Naive B cell (primary cell): ENCODE results near the gene KDM4C. TPM values are rescaled to one million over a fixed set of nuclear protein-coding genes. Genes with fewer than 3 reads are reported as not detected.

Experiments used
- ATAC-seq, 2 donors: fragments of 150-1000 bp; cut with Tn5 transposase; 2 replicates each; pipeline ENCODE4 v1.10.0; 2021; ENCODE audit warnings: low read depth in 2 of 2, mild to moderate bottlenecking in 2 of 2, moderate library complexity in 2 of 2
- DNase-seq: peaks from one replicate; pipeline ENCODE4 v3.0.0; 2022
- H3K27ac Mint-ChIP-seq, 6 donors: one replicate each; pipeline ENCODE4 v1.8.0; 2020 to 2022; ENCODE audit warnings: mild to moderate bottlenecking in 6 of 6, mixed read lengths in 6 of 6, moderate library complexity in 5 of 6, inconsistent platforms in 2 of 6
- H3K27me3 Mint-ChIP-seq, 3 donors: one replicate each; pipeline ENCODE4 v1.8.0; 2021 to 2022; ENCODE audit warnings: mixed read lengths in 3 of 3, mild to moderate bottlenecking in 1 of 3
- H3K36me3 Mint-ChIP-seq, 2 donors: one replicate each; pipeline ENCODE4 v1.8.0; 2020 to 2022; ENCODE audit warnings: mixed read lengths in 2 of 2, inconsistent platforms in 1 of 2, mild to moderate bottlenecking in 1 of 2
- H3K4me1 Mint-ChIP-seq, 3 donors: one replicate each; pipeline ENCODE4 v1.8.0; 2020 to 2022; ENCODE audit warnings: mixed read lengths in 3 of 3, inconsistent platforms in 1 of 3, mild to moderate bottlenecking in 1 of 3, moderate library complexity in 1 of 3
- H3K4me3 Mint-ChIP-seq, 8 donors: one replicate each; pipeline ENCODE4 v1.8.0; 2020 to 2022; ENCODE audit warnings: mild to moderate bottlenecking in 8 of 8, mixed read lengths in 8 of 8, moderate library complexity in 8 of 8, inconsistent platforms in 2 of 8
- H3K9me3 Mint-ChIP-seq, 7 donors: one replicate each; pipeline ENCODE4 v1.8.0; 2020 to 2022; ENCODE audit warnings: mixed read lengths in 7 of 7, mild to moderate bottlenecking in 5 of 7, inconsistent platforms in 2 of 7, moderate library complexity in 1 of 7
- polyA plus RNA-seq, 6 donors: library from polyadenylated mRNA; unstranded; fragments of 300-500 nt; fragmentation: Illumina TruSeq; gene quantifications; one replicate each; pipeline ENCODE4 v1.2.3, GENCODE V29; 2021; ENCODE audit warnings: low read depth in 6 of 6

Gene KDM4C
- polyA plus RNA-seq, 6 donors from 2014 or later, result 54.5 to 83.5 (median 68.2) TPM

GRCh38 chr9:7042124-7042523, 284.4 kb downstream of the KDM4C start:
- Mint-ChIP-seq H3K4me3 (no peak overlapping the region), H3K36me3 (peaks cover 14 to 18% of the 10 kb centered on the region in 2 donors), H3K4me1 (peaks cover 6 to 13% (median 11%) of the 10 kb centered on the region in 3 donors), H3K9me3 (no peaks in the 10 kb centered on the region), H3K27me3 (no peaks in the 10 kb centered on the region), H3K27ac (no peak overlapping the region)
- no peak for DNase-seq
- ATAC-seq, result no peak

GRCh38 chr9:7045361-7045760, 287.6 kb downstream of the KDM4C start:
- H3K4me3 Mint-ChIP-seq, result no peak overlapping the region
- no peaks in the 10 kb centered on the region for H3K9me3 Mint-ChIP-seq
- H3K27ac Mint-ChIP-seq, result peak overlapping the region in 1 of 6 donors; percentile 31
- ATAC-seq, result no peak
- H3K36me3 Mint-ChIP-seq, result peaks cover 29% of the 10 kb centered on the region in 2 donors
- DNase-seq, result no peak
- H3K4me1 Mint-ChIP-seq, result peaks cover 6 to 18% (median 11%) of the 10 kb centered on the region in 3 donors
- no peaks in the 10 kb centered on the region for H3K27me3 Mint-ChIP-seq

GRCh38 chr9:7051711-7052110, 293.9 kb downstream of the KDM4C start:
- DNase-seq (no peak), ATAC-seq (no peak)
- H3K27me3 Mint-ChIP-seq, result no peaks in the 10 kb centered on the region
- no peaks in the 10 kb centered on the region for H3K9me3 Mint-ChIP-seq
- no peak overlapping the region for H3K4me3 Mint-ChIP-seq
- H3K4me1 Mint-ChIP-seq, result peaks cover 3 to 13% (median 6%) of the 10 kb centered on the region in 3 donors
- H3K36me3 Mint-ChIP-seq, result peaks cover 19 to 25% of the 10 kb centered on the region in 2 donors
- H3K27ac Mint-ChIP-seq, result no peak overlapping the region

- H3K36me3 Mint-ChIP-seq, result peaks cover 9 to 13% of the 10 kb centered on the region in 2 donors
- DNase-seq, result no peak
Observed at GRCh38 chr9:7053903-7054302, 296.1 kb downstream of the KDM4C start.

GRCh38 chr9:7055171-7055903, 297.6 kb downstream of the KDM4C start:
- no peak overlapping the region for H3K4me3 Mint-ChIP-seq
- DNase-seq (no peak), ATAC-seq (no peak)
- no peaks in the 10 kb centered on the region for H3K27me3 Mint-ChIP-seq
- H3K4me1 Mint-ChIP-seq, result peaks cover 3 to 8% (median 6%) of the 10 kb centered on the region in 3 donors
- H3K27ac Mint-ChIP-seq, result peak overlapping the region in 1 of 6 donors; percentile 67
- peaks cover 0 to 10% of the 10 kb centered on the region in 2 donors for H3K36me3 Mint-ChIP-seq
- no peaks in the 10 kb centered on the region for H3K9me3 Mint-ChIP-seq

More at GRCh38 chr9:7053903-7054302, 296.1 kb downstream of the KDM4C start:
- ATAC-seq, result no peak
- peak overlapping the region in 3 of 6 donors; percentile 0 to 29 (median 19) for H3K27ac Mint-ChIP-seq
- H3K4me1 Mint-ChIP-seq, result peaks cover 3 to 11% (median 6%) of the 10 kb centered on the region in 3 donors
- H3K27me3 Mint-ChIP-seq, result no peaks in the 10 kb centered on the region
- H3K9me3 Mint-ChIP-seq, result no peaks in the 10 kb centered on the region
- no peak overlapping the region for H3K4me3 Mint-ChIP-seq

- Mint-ChIP-seq H3K27me3 (no peaks in the 10 kb centered on the region), H3K27ac (peak overlapping the region in 2 of 6 donors; percentile 47 to 53), H3K9me3 (no peaks in the 10 kb centered on the region), H3K4me3 (no peak overlapping the region), H3K36me3 (peaks cover 7 to 12% of the 10 kb centered on the region in 2 donors), H3K4me1 (peaks cover 3 to 8% (median 6%) of the 10 kb centered on the region in 3 donors)
- DNase-seq (no peak), ATAC-seq (no peak)
Observed at GRCh38 chr9:7056254-7056653, 298.5 kb downstream of the KDM4C start.

GRCh38 chr9:7058473-7058872, 300.7 kb downstream of the KDM4C start:
- DNase-seq, result no peak
- Mint-ChIP-seq H3K4me3 (no peak overlapping the region), H3K4me1 (peaks cover 0 to 4% (median 0%) of the 10 kb centered on the region in 3 donors), H3K36me3 (peaks cover 9 to 13% of the 10 kb centered on the region in 2 donors), H3K27ac (peak overlapping the region in 1 of 6 donors; percentile 7), H3K27me3 (no peaks in the 10 kb centered on the region), H3K9me3 (no peaks in the 10 kb centered on the region)
- ATAC-seq, result no peak

- no peak for DNase-seq
- ATAC-seq, result no peak
- H3K4me1 Mint-ChIP-seq, result peaks cover 0 to 3% (median 0%) of the 10 kb centered on the region in 3 donors
- H3K27me3 Mint-ChIP-seq, result no peaks in the 10 kb centered on the region
- peaks cover 0 to 4% of the 10 kb centered on the region in 2 donors for H3K36me3 Mint-ChIP-seq
- H3K9me3 Mint-ChIP-seq, result no peaks in the 10 kb centered on the region
- H3K27ac Mint-ChIP-seq, result peak overlapping the region in 1 of 6 donors; percentile 25
- H3K4me3 Mint-ChIP-seq, result no peak overlapping the region
Observed at GRCh38 chr9:7067169-7067568, 309.4 kb downstream of the KDM4C start.

GRCh38 chr9:7071916-7072315, 314.1 kb downstream of the KDM4C start:
- Mint-ChIP-seq H3K27ac (peak overlapping the region in 1 of 6 donors; percentile 8), H3K36me3 (peaks cover 13 to 15% of the 10 kb centered on the region in 2 donors), H3K9me3 (no peaks in the 10 kb centered on the region), H3K27me3 (no peaks in the 10 kb centered on the region), H3K4me3 (no peak overlapping the region), H3K4me1 (peaks cover 0 to 5% (median 3%) of the 10 kb centered on the region in 3 donors)
- no peak for ATAC-seq
- no peak for DNase-seq

GRCh38 chr9:7073706-7074105, 315.9 kb downstream of the KDM4C start:
- H3K27ac Mint-ChIP-seq, result peak overlapping the region in 1 of 6 donors; percentile 84
- DNase-seq, result no peak
- no peaks in the 10 kb centered on the region for H3K27me3 Mint-ChIP-seq
- H3K36me3 Mint-ChIP-seq, result peaks cover 15 to 16% of the 10 kb centered on the region in 2 donors
- H3K9me3 Mint-ChIP-seq, result no peaks in the 10 kb centered on the region
- no peak overlapping the region for H3K4me3 Mint-ChIP-seq
- ATAC-seq, result no peak
- peaks cover 0 to 5% (median 3%) of the 10 kb centered on the region in 3 donors for H3K4me1 Mint-ChIP-seq

GRCh38 chr9:7075154-7075553, 317.4 kb downstream of the KDM4C start:
- Mint-ChIP-seq H3K27ac (no peak overlapping the region), H3K4me3 (no peak overlapping the region), H3K9me3 (no peaks in the 10 kb centered on the region), H3K4me1 (peaks cover 0 to 5% (median 3%) of the 10 kb centered on the region in 3 donors), H3K36me3 (peaks cover 15 to 16% of the 10 kb centered on the region in 2 donors), H3K27me3 (no peaks in the 10 kb centered on the region)
- DNase-seq (no peak), ATAC-seq (no peak)

GRCh38 chr9:7079051-7079450, 321.3 kb downstream of the KDM4C start:
- peaks cover 0 to 5% (median 3%) of the 10 kb centered on the region in 3 donors for H3K4me1 Mint-ChIP-seq
- H3K36me3 Mint-ChIP-seq, result peaks cover 6 to 16% of the 10 kb centered on the region in 2 donors
- no peak overlapping the region for H3K27ac Mint-ChIP-seq
- no peak for DNase-seq
- H3K27me3 Mint-ChIP-seq, result no peaks in the 10 kb centered on the region
- no peak for ATAC-seq
- H3K9me3 Mint-ChIP-seq, result no peaks in the 10 kb centered on the region
- no peak overlapping the region for H3K4me3 Mint-ChIP-seq

GRCh38 chr9:7081065-7081600, 323.4 kb downstream of the KDM4C start:
- no peak for DNase-seq
- ATAC-seq, result no peak
- H3K9me3 Mint-ChIP-seq, result no peaks in the 10 kb centered on the region
- H3K36me3 Mint-ChIP-seq, result peaks cover 6 to 7% of the 10 kb centered on the region in 2 donors
- no peaks in the 10 kb centered on the region for H3K4me1 Mint-ChIP-seq
- H3K27ac Mint-ChIP-seq, result peak overlapping the region in 1 of 6 donors; percentile 69
- no peak overlapping the region for H3K4me3 Mint-ChIP-seq
- no peaks in the 10 kb centered on the region for H3K27me3 Mint-ChIP-seq

- no peak for ATAC-seq
- H3K27ac Mint-ChIP-seq, result no peak overlapping the region
- H3K36me3 Mint-ChIP-seq, result no peaks in the 10 kb centered on the region
- H3K27me3 Mint-ChIP-seq, result no peaks in the 10 kb centered on the region
- no peaks in the 10 kb centered on the region for H3K9me3 Mint-ChIP-seq
- no peak for DNase-seq
- no peaks in the 10 kb centered on the region for H3K4me1 Mint-ChIP-seq
- H3K4me3 Mint-ChIP-seq, result no peak overlapping the region
Observed at GRCh38 chr9:7083192-7083591, 325.4 kb downstream of the KDM4C start.
